HepG2 (cell line): ENCODE results near the gene PCSK6. TPM values are rescaled to one million over a fixed set of nuclear protein-coding genes. Genes with fewer than 3 reads are reported as not detected.
A peak's percentile ranks its signal among the peaks of the same experiment; 100 is the strongest.

ENCODE experiments used
- FOXK2 ChIP-seq: fragments of 450-650 bp; IDR thresholded peaks from 2 replicates; pipeline ENCODE4 v1.6.1; 2016
- KLF16 ChIP-seq, 2 experiments: sonication (generic) in 1 of 2; formaldehyde crosslinking in 1 of 2; IDR thresholded peaks; 2 replicates each; pipeline versions ENCODE4 v1.6.1 to v1.8.0; 2016 to 2023; ENCODE audit warnings: missing genetic modification reagents in 2 of 2, missing compliant biosample characterization in 1 of 2
- KMT2B ChIP-seq: IDR thresholded peaks from 2 replicates; pipeline ENCODE4 v1.6.1; 2016; ENCODE audit warnings: missing genetic modification reagents, missing compliant biosample characterization
- NRL ChIP-seq: sonication (generic); formaldehyde crosslinking; IDR thresholded peaks from 2 replicates; pipeline ENCODE4 v1.5.0; 2020; ENCODE audit warnings: missing genetic modification reagents, mild to moderate bottlenecking, moderate library complexity, borderline replicate concordance
- REL ChIP-seq: sonication (generic); formaldehyde crosslinking; conservative IDR thresholded peaks from 2 replicates; pipeline ENCODE4 v1.8.0; 2022; ENCODE audit warnings: mild to moderate bottlenecking, missing genetic modification reagents, moderate library complexity
- RORA ChIP-seq: sonication (generic); formaldehyde crosslinking; IDR thresholded peaks from 2 replicates; pipeline ENCODE4 v1.5.0; 2020; ENCODE audit warnings: mild to moderate bottlenecking, missing genetic modification reagents, moderate library complexity
- ZMYM3 ChIP-seq: sonication (generic); formaldehyde crosslinking; IDR thresholded peaks from 2 replicates; pipeline ENCODE4 v1.5.1; 2020; ENCODE audit warnings: mild to moderate bottlenecking, missing genetic modification reagents
- ZNF614 ChIP-seq: IDR thresholded peaks from 2 replicates; pipeline ENCODE4 v1.6.1; 2018; ENCODE audit warnings: missing biosample characterization, missing genetic modification reagents, inconsistent platforms, borderline replicate concordance
- ZNF773 ChIP-seq: sonication (generic); formaldehyde crosslinking; IDR thresholded peaks from 2 replicates; pipeline ENCODE4 v1.4.0; 2020; ENCODE audit warnings: missing genetic modification reagents, borderline replicate concordance
- polyA plus RNA-seq, 8 experiments: library from polyadenylated mRNA; depleted of rRNA in 3 of 8; stranded (reverse) in 7 of 8; unstranded in 1 of 8; fragments of >200 nt; fragmentation: Illumina TruSeq in 4 of 8; extraction: Trizol in 4 of 8; gene quantifications; 2 replicates each; pipeline versions ENCODE4 v1.2.1 to v1.2.3, GENCODE V29; 2011 to 2016; ENCODE audit warnings: low read depth in 4 of 8, missing spikeins in 1 of 8, mixed read lengths in 1 of 8; ENCODE audit not compliant: insufficient read depth in 1 of 8
- total RNA-seq, 5 experiments: library from RNA; depleted of rRNA; stranded (reverse); fragments of >200 nt; fragmentation: Illumina TruSeq; extraction: Trizol; gene quantifications; 2 replicates each; pipeline ENCODE4 v1.2.3, GENCODE V29; 2016; ENCODE audit warnings: low read depth in 1 of 5
- TF ChIP-seq, protein P1 (sequence below): sonication (generic); formaldehyde crosslinking; IDR thresholded peaks from 2 replicates; pipeline ENCODE4 v1.9.0; 2021; ENCODE audit warnings: missing genetic modification reagents, borderline replicate concordance
- TF ChIP-seq, protein P2 (sequence below): sonication (generic); formaldehyde crosslinking; IDR thresholded peaks from 2 replicates; pipeline ENCODE4 v1.8.1; 2023; ENCODE audit warnings: mild to moderate bottlenecking, moderate library complexity, missing genetic modification reagents
- TF ChIP-seq, protein P3 (sequence below): sonication (generic); formaldehyde crosslinking; IDR thresholded peaks from 2 replicates; pipeline ENCODE4 v1.5.1; 2020; ENCODE audit warnings: mild to moderate bottlenecking, moderate library complexity, missing genetic modification reagents
- TF ChIP-seq, protein P4 (sequence below), 2 experiments: fragments of 450-650 bp in 1 of 2; sonication (generic) in 1 of 2; formaldehyde crosslinking in 1 of 2; IDR thresholded peaks; 2 replicates each; pipeline versions ENCODE4 v1.6.1 to v1.8.0; 2016 to 2022; ENCODE audit warnings: antibody characterized with exemption in 1 of 2, mild to moderate bottlenecking in 1 of 2, missing genetic modification reagents in 1 of 2

Gene PCSK6
- total and polyA plus RNA-seq, 2 of the 13 experiments (the other 11 are each of a cell fraction or from before 2014, with no cell fraction given) = 56.5 to 155 TPM

DNA sequence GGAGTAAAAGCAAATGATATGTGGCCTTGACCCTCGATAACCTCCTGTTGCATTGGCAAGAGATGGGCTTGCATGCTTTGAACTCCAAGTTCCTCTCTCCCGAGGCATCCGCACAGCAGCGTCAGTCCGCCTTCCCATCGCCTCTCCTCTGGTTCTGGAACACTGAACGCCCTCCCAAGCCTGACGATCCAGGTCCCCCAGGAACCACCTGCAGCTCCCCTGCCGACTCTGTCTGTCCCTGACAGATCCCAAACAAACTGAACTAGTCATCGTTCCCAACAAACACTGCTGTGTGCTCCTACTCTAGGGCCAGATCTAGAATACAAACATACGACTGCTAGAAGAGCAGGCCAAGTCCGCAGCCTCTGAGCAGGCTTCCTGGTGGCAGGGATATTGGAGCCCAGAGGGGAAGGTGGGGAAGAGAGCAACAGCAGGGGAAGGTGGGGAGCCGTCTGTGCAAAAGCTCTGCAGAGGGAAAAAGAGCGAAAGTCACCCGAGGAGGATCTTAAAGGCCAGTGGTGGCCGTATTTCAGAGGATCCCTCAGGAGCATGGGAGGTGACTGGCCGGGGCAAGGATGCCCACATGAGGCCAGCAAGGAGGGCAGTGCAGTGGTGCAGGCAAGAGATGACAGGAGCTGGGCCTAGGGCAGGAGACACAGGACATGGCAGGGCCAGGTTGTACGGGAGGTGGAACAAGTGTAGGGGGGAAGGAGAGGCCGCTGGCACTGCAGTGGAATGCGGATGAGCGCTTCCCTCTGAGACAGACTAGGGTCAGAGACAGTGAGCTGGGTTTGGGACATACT lies 50.8 kb downstream of the PCSK6 start (continued):
- TF ChIP-seq, protein P1, sequence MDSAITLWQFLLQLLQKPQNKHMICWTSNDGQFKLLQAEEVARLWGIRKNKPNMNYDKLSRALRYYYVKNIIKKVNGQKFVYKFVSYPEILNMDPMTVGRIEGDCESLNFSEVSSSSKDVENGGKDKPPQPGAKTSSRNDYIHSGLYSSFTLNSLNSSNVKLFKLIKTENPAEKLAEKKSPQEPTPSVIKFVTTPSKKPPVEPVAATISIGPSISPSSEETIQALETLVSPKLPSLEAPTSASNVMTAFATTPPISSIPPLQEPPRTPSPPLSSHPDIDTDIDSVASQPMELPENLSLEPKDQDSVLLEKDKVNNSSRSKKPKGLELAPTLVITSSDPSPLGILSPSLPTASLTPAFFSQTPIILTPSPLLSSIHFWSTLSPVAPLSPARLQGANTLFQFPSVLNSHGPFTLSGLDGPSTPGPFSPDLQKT (CRISPR knock-in tag) = no peak
- TF ChIP-seq ZNF773 (CRISPR knock-in tag) (no peak), REL (CRISPR knock-in tag) (no peak), ZNF614 (no peak), KMT2B (CRISPR knock-in tag) (no peak; the same call in 1 of the 2 replicates), RORA (CRISPR knock-in tag) (no peak), NRL (CRISPR knock-in tag) (peak; percentile 77; the same call in 1 of the 2 replicates), KLF16 (CRISPR knock-in tag; IDR thresholded peaks at IDR 0.05) (peak; percentile 16 to 60; a peak in 2 of 4 replicates), ZMYM3 (CRISPR knock-in tag) (peak; percentile 23; the same call in 1 of the 2 replicates), FOXK2 (no peak)
- TF ChIP-seq, protein P2, sequence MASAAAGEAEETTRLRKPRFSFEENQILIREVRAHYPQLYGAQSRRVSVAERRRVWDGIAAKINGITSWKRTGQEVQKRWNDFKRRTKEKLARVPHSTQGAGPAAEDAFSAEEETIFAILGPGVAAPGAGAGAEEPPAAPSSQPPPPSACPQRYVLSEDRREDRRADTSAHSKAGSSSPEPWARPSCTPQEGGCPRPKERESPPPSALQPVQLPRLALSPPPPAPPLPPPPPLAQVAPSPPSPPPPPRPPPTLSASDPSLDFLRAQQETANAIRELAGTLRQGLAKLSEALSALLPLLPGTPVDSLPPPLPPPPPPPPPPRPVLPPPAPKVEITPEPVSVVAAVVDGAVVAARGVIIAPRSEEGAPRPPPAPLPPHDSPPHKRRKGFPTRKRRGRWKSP (CRISPR knock-in tag) = no peak
- TF ChIP-seq, protein P3, sequence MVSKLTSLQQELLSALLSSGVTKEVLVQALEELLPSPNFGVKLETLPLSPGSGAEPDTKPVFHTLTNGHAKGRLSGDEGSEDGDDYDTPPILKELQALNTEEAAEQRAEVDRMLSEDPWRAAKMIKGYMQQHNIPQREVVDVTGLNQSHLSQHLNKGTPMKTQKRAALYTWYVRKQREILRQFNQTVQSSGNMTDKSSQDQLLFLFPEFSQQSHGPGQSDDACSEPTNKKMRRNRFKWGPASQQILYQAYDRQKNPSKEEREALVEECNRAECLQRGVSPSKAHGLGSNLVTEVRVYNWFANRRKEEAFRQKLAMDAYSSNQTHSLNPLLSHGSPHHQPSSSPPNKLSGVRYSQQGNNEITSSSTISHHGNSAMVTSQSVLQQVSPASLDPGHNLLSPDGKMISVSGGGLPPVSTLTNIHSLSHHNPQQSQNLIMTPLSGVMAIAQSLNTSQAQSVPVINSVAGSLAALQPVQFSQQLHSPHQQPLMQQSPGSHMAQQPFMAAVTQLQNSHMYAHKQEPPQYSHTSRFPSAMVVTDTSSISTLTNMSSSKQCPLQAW (CRISPR knock-in tag) = no peak
- TF ChIP-seq, protein P4, sequence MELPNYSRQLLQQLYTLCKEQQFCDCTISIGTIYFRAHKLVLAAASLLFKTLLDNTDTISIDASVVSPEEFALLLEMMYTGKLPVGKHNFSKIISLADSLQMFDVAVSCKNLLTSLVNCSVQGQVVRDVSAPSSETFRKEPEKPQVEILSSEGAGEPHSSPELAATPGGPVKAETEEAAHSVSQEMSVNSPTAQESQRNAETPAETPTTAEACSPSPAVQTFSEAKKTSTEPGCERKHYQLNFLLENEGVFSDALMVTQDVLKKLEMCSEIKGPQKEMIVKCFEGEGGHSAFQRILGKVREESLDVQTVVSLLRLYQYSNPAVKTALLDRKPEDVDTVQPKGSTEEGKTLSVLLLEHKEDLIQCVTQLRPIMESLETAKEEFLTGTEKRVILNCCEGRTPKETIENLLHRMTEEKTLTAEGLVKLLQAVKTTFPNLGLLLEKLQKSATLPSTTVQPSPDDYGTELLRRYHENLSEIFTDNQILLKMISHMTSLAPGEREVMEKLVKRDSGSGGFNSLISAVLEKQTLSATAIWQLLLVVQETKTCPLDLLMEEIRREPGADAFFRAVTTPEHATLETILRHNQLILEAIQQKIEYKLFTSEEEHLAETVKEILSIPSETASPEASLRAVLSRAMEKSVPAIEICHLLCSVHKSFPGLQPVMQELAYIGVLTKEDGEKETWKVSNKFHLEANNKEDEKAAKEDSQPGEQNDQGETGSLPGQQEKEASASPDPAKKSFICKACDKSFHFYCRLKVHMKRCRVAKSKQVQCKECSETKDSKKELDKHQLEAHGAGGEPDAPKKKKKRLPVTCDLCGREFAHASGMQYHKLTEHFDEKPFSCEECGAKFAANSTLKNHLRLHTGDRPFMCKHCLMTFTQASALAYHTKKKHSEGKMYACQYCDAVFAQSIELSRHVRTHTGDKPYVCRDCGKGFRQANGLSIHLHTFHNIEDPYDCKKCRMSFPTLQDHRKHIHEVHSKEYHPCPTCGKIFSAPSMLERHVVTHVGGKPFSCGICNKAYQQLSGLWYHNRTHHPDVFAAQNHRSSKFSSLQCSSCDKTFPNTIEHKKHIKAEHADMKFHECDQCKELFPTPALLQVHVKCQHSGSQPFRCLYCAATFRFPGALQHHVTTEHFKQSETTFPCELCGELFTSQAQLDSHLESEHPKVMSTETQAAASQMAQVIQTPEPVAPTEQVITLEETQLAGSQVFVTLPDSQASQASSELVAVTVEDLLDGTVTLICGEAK (IDR thresholded peaks at IDR 0.05) = no peak
- TF ChIP-seq, protein P4 (CRISPR knock-in tag; IDR thresholded peaks at IDR 0.05) = no peak
